EH (cell line): ENCODE measurements around the gene METTL26.

Experiments used
- DNase-seq: peaks from one replicate; pipeline ENCODE4 v3.0.0-alpha.2; 2015; ENCODE audit warnings: low read depth

METTL26 gene

DNA sequence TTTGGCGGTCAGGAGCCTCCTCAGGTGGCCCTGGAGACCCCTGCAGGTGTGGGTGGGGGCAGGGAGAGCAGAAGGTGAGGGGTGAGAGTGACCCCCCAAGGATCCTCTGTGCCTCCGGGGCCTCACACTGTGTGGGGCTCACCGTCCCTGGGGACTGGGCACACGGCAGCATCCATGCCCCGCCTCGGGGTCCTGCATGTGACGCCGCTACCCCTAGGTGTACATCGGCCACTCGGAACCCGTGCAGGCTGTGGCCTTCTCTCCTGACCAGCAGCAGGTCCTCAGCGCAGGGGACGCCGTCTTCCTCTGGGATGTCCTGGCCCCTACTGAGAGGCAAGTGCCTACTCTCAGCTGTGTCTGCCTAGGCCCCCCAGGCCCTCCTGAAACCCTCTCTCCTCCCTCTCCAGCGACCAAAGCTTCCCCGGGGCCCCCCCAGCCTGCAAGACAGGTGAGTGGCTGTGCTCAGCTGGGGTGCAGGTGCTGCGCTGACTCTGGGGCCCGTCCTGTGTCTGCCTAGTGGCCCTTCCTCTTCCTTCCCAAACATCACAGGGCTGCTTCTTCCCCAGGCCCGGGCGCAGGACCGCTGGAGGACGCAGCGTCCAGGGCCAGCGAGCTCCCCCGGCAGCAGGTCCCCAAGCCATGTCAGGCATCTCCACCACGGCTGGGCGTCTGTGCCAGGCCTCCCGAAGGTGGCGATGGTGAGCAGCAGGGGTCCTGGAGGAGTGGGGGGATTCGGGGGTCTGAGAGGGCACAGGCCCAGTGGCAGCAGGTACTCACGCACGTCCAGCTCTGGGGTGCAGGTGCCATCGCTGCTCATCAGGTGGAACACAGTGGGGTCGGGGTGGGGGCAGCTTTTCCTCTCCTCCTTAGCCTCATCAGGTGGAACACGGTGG is 22.8 kb upstream of the METTL26 start:
- DNase-seq = no peak

DNA sequence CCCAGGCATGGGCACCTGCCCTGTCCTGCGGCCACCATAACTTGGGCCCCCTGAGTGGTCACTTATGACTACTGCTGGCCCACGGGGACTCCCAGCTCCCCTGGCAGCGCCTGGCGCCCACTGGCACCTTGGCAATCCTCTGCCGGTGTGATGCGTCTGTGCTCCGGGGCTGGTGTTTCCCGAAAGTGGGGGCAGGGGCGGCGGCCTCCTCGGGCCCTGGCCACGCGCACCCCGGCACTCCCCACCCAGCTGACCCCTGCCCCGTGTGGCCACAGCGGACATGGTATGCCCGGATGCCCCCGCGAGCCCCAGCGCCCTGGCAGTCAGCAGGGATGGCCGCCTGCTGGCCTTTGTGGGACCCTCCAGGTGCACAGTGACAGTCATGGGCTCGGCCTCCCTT is 21.4 kb upstream of the METTL26 start:
- DNase-seq = no peak

DNA sequence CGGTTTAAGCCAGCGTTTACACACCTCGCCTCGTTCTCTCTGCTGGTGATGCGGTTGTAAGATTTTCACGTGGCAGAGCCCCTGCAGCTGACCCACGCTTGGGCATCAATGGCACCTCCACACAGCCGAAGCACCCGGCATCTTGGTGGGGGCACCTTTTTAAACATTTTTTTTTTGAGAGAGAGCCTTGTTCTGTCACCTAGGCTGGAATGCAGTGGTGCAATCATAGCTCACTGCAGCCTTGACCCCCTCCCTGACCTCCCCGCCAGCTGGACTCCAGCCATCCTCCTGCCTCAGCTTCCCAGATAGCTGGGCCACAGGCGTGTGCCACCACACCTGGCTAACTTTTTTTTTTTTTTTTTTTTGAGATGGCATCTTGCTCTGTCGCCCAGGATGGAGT is 17.9 kb upstream of the METTL26 start:
- DNase-seq = no peak

DNA sequence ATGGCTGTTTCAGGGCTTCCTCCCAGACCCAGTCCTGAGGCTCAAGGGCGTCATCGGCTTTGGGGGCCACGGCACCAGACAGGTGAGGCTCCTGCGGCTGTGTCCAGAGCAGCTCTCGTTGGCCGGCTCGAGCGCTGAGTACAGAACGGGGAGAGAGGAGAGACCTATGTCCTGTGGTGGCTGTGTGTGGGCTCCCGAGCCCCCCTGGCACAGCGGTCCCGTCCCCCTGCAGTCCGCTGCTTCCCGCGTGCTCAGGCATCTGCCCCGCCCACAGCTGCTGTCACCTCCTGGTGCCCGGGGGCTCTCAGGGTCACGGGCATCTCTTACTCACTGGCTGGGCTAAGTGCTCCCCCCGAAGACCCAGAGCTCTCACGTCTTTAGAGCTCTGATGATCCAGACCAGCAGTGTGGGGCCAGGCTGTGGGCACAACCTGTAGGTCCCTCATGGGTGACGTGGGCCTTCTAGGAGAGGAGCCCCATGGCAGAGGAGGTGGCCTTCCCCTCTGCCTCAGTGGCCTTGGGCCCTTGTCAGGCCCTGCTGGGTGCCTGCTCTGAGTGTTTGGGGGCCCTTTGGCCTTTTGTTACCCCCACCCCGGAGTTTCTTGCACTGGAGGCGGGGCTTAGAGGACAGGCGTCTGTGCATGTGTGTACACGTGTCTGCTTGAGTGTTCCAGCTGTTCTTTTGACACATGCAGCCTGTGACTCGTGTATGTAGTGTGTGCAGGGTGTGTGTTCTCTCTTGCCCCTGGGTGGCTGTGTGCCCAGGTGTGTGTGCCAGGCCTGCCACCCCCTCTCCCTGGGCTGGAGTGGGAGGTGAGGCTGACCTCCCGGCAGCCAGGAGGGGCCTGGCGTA is 16.6 kb upstream of the METTL26 start:
- DNase-seq = no peak

GRCh38 chr16:651844-652243 is 15.7 kb upstream of the METTL26 start:
- DNase-seq = no peak

DNA sequence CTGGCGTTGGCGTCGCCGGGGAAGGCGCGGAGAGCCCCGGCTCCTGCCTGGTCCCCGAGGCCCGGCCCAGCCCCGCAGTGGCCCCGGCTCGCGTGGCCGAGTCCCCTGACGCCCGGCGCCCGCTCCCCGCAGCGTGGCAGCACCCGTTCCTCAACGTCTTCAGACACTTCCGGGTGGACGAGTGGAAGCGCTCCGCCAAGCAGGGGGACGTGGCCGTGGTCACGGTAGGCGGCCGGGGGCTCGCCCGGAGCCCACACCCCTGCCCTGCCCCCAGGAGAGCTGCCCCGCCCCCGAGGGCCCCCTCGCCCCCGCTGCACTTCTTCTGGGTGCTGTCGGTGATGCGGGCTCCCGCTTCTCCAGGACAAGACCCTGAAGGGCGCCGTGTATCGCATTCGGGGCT is 13.5 kb upstream of the METTL26 start:
- peak; percentile 39 for DNase-seq

- DNase-seq = peak; percentile 91
Measured at GRCh38 chr16:648781-649589, 12.9 kb upstream of the METTL26 start, which contains the start of gene WDR90. Gene WDR90, plus strand, starts transcription at chr16:649365. Its CDS starts 52 bp downstream, at chr16:649417.

GRCh38 chr16:648071-648780 is 12.1 kb upstream of the METTL26 start:
- peak; percentile 33 for DNase-seq

DNA sequence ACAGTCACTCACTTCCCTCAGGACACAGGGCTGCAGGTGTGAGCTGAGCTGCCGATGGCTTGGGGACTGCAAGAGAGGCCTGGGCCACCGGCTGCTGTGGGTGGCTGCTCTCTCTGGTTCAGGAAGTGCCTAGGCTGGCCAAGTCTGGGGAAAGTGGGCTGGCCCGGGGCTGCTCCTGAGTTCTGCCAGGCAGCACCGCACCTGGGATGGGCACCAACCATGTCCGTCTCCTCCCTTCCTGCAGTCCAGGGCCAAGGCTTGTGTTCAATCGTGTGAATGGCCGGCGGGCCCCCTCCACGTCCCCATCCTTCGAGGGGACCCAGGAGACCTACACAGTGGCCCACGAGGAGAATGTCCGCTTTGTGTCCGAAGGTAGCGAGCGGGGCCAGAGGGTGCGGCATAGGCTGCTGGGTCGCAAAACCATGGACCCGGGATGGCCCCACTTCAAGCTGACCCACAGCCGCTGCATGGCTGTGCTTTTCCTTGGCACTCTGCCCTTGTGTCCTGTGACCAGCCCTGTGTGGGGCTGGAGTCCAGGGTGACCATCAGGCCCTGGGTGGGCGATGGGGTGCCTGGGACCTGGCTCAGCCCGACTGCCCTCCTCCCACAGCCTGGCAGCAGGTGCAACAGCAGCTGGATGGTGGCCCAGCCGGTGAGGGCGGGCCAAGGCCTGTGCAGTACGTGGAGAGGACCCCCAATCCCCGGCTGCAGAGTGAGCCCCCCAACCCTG is 11.2 kb upstream of the METTL26 start:
- no peak for DNase-seq

GRCh38 chr16:646679-647172 is 10.6 kb upstream of the METTL26 start:
- no peak for DNase-seq

DNA sequence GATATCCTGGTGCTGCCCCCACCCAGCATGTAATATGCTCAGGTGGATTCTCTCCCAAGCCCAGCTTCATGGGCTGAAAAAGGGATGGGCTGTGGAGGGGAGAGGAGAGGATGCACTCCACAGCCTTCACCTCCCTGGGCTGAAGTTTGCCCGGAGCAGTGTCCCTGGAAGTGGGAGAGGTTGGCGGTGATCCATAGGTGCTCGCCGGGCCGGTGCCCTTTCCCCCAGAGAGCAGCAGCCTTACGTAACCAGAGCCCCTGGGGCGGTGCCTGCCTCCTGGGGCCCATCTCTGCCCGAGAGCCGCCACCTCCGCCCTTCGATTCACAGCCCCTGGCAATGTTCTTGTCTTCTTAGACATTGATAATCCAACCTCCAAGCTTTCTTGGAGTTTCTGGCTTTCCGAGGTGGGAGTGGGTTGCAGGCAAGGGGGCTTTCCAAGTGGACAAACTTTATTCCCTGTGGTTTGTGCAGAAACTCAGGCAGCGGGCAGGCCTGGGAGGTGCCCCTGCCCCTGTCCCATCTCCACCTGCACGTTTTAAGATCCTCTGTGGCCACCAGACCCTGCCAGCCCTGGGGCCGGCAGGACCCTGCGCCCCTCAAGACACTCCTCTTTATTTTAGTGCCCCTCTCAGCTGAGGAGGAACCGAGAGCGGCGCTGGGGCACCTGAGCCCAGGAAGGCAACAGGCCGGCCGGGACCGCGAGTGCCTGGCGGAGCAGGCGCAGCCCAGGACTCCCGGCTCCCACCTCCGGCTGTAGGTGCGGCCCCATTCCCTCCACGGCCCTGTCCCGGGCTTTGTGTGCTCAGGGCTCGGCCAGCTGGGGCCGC is 10.0 kb upstream of the METTL26 start:
- DNase-seq = no peak

DNA sequence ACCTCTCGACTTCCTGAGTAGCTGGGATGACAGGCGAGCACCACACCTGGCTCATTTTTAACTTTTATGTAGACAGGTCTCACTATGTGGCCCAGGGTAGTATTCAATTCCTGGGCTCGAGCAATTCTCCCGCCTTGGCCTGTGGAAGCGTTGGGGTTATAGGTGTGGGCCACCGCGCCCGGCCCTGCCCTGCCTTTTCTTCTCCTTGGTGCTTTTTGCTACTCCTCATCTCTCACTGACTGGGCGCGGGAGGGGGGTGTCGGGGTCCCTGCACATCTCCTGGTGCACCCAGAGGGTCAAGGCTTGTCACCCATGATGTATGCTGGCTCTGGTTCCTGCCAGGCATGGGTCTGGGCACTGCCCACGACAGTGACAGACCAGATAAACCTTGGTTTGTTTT is 8.5 kb upstream of the METTL26 start:
- DNase-seq = no peak

DNA sequence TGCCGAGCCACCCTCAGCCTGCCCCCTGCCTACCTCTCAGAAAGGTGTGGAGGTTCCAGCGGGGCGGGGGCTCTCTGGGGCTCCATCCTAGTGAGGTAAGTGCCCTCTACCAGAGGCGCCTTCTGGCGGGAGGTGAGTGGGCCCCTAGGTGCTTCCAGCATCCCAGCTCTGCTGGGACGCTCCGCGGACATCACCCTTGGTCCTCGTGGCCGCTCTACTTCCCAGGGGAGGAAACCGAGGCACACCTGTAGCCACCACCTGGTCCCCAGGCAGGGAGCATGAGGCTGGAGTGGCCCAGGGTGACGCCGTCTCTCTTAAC is 6.9 kb upstream of the METTL26 start:
- DNase-seq = no peak

DNA sequence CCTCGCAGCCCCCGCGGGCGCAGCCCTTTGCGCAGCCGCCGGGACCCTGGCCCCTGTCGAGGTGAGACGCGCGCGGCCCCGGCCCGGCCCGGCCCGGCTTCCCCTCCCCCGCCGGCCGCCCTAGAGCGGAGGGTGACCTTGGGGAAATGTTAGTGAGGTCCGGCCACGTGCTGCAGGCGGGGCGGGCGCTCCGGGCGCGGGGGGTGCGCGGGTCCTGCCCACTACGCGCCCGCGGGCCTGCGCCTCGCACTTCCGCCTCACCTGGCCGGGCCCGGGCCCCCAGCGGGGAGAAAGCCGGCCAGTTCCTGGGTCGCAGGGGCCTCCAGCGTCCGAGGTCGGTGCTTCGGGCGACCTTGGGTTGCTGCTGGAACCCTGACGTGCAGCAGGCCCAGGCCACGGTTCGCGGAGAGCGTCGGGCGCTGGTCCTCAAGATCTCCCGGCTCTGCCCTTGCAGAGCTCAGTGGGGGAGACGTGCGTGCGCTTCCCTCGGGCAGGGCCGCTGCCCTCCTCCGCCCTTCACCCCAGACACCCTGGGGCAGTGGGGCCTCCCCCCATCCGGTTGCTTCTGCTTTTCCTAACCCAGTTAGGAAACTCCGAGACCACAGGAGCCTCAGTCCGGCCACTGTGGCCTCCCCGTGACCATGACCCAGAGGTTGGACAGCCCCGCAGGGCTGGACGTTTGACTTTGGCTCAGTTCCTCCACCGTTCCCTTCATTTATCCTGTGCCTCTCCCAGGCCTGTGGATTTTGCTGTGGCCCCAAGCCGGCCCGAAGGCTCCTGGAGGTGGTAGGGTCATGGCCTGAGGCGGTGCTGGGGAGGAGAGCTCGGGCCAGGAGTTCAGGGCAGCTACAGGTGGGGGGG is 6.3 kb upstream of the METTL26 start:
- peak; percentile 31 for DNase-seq

- DNase-seq = peak; percentile 80
Measured at GRCh38 chr16:641326-642188, 5.5 kb upstream of the METTL26 start, which contains the start of gene MCRIP2. Gene MCRIP2, plus strand, starts transcription at chr16:641828. Its CDS starts 164 bp downstream, at chr16:641992.

GRCh38 chr16:640614-641013 is 4.5 kb upstream of the METTL26 start:
- DNase-seq = no peak

- no peak for DNase-seq
Measured at GRCh38 chr16:638836-639235, 2.7 kb upstream of the METTL26 start.

- no peak for DNase-seq
Measured at GRCh38 chr16:638034-638543, 2.0 kb upstream of the METTL26 start.
